ENCODE data around the gene ATP5ME. TPM values are rescaled to one million over a fixed set of nuclear protein-coding genes. Genes with fewer than 3 reads are reported as not detected.
"Not testable (repeated sequence)": the region's sequence is repeated elsewhere in the genome, so short reads cannot be mapped to it uniquely, and the experiment has no call there.

The ATP5ME gene
- total RNA-seq, 1 donor, result 60.8 TPM

DNA sequence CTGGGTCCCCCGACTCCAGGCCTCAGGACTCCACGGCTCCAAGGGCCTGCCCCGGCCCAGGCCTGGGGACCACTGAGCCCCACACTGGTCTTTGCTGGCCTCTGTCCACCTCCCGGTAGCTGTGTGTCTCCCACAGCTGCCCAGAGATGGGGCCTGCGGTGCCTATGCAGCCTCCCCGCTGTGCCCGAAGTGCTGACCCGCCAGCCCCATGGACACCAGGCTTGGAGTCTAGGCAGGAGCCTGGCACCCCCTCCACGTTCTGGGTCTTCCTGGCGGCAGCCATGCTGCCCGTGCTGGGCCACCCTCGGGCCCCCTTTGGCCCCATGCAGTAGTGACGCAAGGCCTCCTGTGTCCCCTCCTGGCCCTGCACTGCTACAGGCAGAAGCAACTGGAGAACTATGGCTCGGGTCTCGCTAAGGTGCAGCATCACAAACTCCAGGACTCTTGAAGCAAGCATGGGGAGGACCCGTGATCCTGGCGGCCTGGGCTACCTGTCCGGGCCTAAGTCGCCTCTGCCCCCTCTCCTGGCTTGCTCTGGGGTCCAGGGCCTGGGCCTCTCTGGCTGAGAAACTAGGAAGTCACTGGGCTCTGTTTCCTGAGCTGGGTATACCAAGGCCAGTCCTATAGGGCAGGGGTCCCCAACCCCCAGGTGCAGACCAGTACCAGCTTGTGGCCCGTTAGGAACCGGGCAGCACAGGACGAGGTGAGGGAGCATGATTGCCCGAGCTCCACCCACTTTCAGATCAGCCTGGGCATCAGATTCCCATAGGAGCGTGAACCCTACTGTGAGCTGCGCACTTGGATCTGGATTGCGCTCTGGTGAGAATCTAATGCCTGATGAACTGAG, 1.2 kb upstream of the ATP5ME start:
- Histone ChIP-seq H3K36me3 (ENCODE audit: insufficient read depth, low read length) (peaks cover 14% of the 10 kb centered on the region), H4K20me1 (ENCODE audit: insufficient read depth, low read length) (peaks cover 5% of the 10 kb centered on the region), H3K4me2 (ENCODE audit: insufficient read depth, low read length) (peak overlapping the region; percentile 89), H3K9me3 (ENCODE audit: low read depth, low read length) (no peaks in the 10 kb centered on the region), H2AFZ (ENCODE audit: low read length) (peak overlapping the region; percentile 85), H3K27ac (ENCODE audit: low read depth, low read length) (peak overlapping the region; percentile 90), H3K27me3 (ENCODE audit: insufficient read depth, low read length) (no peaks in the 10 kb centered on the region), H3K4me3 (ENCODE audit: insufficient read depth, low read length) (peak overlapping the region; percentile 98), H3K4me1 (ENCODE audit: insufficient read depth, low read length) (peaks cover 15% of the 10 kb centered on the region), H3K79me2 (ENCODE audit: insufficient read depth, low read length) (peaks cover 24% of the 10 kb centered on the region)
- DNase-seq (ENCODE audit: insufficient read length, low spot score, missing footprints), result peak; percentile 94
- TF ChIP-seq, protein P1, sequence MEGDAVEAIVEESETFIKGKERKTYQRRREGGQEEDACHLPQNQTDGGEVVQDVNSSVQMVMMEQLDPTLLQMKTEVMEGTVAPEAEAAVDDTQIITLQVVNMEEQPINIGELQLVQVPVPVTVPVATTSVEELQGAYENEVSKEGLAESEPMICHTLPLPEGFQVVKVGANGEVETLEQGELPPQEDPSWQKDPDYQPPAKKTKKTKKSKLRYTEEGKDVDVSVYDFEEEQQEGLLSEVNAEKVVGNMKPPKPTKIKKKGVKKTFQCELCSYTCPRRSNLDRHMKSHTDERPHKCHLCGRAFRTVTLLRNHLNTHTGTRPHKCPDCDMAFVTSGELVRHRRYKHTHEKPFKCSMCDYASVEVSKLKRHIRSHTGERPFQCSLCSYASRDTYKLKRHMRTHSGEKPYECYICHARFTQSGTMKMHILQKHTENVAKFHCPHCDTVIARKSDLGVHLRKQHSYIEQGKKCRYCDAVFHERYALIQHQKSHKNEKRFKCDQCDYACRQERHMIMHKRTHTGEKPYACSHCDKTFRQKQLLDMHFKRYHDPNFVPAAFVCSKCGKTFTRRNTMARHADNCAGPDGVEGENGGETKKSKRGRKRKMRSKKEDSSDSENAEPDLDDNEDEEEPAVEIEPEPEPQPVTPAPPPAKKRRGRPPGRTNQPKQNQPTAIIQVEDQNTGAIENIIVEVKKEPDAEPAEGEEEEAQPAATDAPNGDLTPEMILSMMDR (IDR thresholded peaks at IDR 0.05; ENCODE audit: extremely low read depth, low read depth, low read length), result no peak

DNA sequence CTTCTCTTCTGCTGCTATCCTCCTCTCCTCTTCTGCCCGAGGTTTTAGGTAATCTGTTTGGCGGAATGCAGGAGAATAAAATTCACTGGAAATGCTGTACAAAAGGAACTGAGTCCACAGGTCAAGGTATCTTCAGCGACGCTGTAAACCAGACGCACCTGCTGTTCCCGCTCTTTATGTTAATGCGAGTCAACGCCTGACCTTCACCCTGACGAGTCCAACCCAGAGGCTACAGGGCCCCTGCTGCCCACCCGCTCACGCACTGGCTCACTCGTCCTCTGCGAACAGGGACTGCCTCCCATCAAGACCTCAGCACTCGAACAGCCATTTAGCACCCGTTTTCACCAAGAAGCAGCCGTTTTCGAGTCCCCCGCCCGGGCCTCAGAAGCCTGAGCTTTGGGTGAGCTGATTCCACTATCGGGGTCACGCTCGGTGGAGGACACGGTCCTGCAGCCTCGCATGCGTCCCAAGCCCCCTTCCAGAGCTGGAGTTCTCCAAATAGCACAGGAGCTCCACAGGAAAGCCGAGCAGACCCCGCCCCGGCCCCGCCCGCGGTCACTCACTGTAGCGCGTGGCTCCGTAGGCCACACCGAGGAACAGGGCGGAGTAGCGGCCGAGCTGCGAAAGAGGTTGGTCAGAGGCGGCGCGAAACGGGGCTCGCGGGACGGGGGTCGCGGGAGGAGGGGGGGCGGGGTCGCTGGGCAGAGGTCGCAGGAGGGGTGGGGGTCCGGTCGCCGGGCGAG, 556 bp downstream of the ATP5ME start:
- Histone ChIP-seq H3K9me3 (ENCODE audit: low read depth, low read length) (no peaks in the 10 kb centered on the region), H2AFZ (ENCODE audit: low read length) (peak overlapping the region; percentile 85), H3K36me3 (ENCODE audit: insufficient read depth, low read length) (peaks cover 14% of the 10 kb centered on the region), H3K4me3 (ENCODE audit: insufficient read depth, low read length) (peak overlapping the region; percentile 98), H3K4me1 (ENCODE audit: insufficient read depth, low read length) (peaks cover 14% of the 10 kb centered on the region), H3K4me2 (ENCODE audit: insufficient read depth, low read length) (peak overlapping the region; percentile 94), H3K27me3 (ENCODE audit: insufficient read depth, low read length) (no peaks in the 10 kb centered on the region), H4K20me1 (ENCODE audit: insufficient read depth, low read length) (peaks cover 5% of the 10 kb centered on the region), H3K27ac (ENCODE audit: low read depth, low read length) (peak overlapping the region; percentile 46), H3K79me2 (ENCODE audit: insufficient read depth, low read length) (peaks cover 24% of the 10 kb centered on the region)
- DNase-seq (ENCODE audit: insufficient read length, low spot score, missing footprints), result peak; percentile 98
- TF ChIP-seq, protein P1 (IDR thresholded peaks at IDR 0.05; ENCODE audit: extremely low read depth, low read depth, low read length), result no peak

DNA sequence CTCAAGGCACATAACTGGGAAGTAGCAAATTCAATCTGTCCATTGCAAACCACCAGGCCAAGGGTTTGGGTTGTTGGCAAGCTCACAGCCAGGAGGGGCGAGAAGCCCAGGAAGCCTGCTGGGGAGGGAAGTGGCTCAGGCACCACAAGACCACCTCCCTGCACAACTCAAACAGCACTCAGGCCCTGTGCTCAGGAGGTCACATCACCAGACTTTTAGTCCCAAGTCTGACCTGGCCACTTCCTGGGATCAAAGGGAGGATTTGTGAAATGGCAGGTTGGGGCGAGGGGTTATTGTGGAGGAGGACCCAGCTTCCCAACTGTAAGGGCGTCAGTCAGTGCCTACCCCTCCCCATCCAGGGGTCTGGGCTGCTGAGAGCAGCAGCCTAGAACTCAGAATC, 2.3 kb downstream of the ATP5ME start:
- Histone ChIP-seq H3K36me3 (ENCODE audit: insufficient read depth, low read length) (peaks cover 14% of the 10 kb centered on the region), H3K9me3 (ENCODE audit: low read depth, low read length) (no peaks in the 10 kb centered on the region), H3K4me1 (ENCODE audit: insufficient read depth, low read length) (peaks cover 14% of the 10 kb centered on the region), H2AFZ (ENCODE audit: low read length) (no peak overlapping the region), H3K4me3 (ENCODE audit: insufficient read depth, low read length) (no peak overlapping the region), H3K4me2 (ENCODE audit: insufficient read depth, low read length) (no peak overlapping the region), H3K79me2 (ENCODE audit: insufficient read depth, low read length) (peaks cover 24% of the 10 kb centered on the region), H3K27me3 (ENCODE audit: insufficient read depth, low read length) (no peaks in the 10 kb centered on the region), H4K20me1 (ENCODE audit: insufficient read depth, low read length) (no peaks in the 10 kb centered on the region), H3K27ac (ENCODE audit: low read depth, low read length) (no peak overlapping the region)
- no peak for DNase-seq (ENCODE audit: insufficient read length, low spot score, missing footprints)
- TF ChIP-seq, protein P1 (IDR thresholded peaks at IDR 0.05; ENCODE audit: extremely low read depth, low read depth, low read length), result no peak

DNA sequence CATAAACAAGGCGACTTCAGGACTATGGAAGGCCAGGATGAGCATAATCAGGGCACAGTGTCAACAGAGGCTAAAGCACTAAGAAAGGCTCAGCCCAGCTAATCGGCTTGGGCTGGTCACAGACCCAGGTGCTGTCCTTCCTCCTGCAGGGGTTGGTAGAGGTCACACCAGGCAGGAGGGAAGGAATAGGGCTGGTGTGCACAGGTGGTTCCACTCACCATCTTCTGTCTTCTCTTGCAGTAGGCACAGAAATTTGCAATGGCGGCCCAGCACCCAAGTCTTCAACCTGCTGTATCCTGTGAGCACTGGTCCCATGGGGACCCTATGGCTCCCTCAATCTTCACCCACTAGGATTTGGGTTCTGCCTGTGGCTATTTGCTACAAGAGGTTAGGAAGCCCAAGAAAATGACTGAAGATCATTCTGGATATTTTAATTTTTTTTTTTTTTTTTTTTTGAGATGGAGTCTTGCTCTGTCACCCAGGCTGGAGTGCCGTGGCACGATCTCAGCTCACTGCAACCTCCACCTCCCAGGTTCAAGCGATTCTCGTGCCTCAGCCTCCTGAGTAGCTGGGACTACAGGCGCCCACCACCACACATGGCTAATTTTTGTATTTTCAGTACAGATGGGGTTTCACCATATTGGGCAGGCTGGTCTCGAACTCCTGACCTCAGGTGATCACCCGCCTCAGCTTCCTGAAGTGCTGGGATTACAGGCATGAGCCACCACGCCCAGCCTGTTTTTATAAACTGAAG, 4.1 kb downstream of the ATP5ME start:
- H3K36me3 ChIP-seq (ENCODE audit: insufficient read depth, low read length), result peaks cover 14% of the 10 kb centered on the region
- not testable (repeated sequence) for H3K9me3 ChIP-seq (ENCODE audit: low read depth, low read length); H3K27ac ChIP-seq (ENCODE audit: low read depth, low read length); H3K4me1 ChIP-seq (ENCODE audit: insufficient read depth, low read length); DNase-seq (ENCODE audit: insufficient read length, low spot score, missing footprints); H3K4me3 ChIP-seq (ENCODE audit: insufficient read depth, low read length); H3K4me2 ChIP-seq (ENCODE audit: insufficient read depth, low read length); H4K20me1 ChIP-seq (ENCODE audit: insufficient read depth, low read length); H3K27me3 ChIP-seq (ENCODE audit: insufficient read depth, low read length); H2AFZ ChIP-seq (ENCODE audit: low read length)
- H3K79me2 ChIP-seq (ENCODE audit: insufficient read depth, low read length), result peaks cover 14% of the 10 kb centered on the region

DNA sequence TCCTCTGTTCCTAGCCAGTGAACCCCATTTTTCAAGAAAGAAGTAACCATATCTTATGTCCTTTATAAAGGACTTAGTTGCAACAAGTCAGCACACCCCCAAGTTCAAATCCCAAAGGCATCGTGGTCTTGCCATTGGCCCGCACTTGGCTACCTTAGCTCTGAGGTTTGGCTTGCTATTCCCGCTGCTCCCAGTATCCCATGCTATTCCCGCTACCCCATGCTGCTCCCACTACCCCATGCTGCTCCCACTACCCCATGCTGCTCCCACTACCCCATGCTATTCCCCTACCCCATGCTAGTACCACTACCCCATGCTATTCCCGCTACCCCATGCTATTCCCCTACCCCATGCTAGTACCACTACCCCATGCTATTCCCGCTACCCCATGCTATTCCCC, 5.9 kb downstream of the ATP5ME start:
- H3K36me3 ChIP-seq (ENCODE audit: insufficient read depth, low read length), result peaks cover 14% of the 10 kb centered on the region
- H3K9me3 ChIP-seq (ENCODE audit: low read depth, low read length); DNase-seq (ENCODE audit: insufficient read length, low spot score, missing footprints); H3K4me3 ChIP-seq (ENCODE audit: insufficient read depth, low read length); H4K20me1 ChIP-seq (ENCODE audit: insufficient read depth, low read length); H2AFZ ChIP-seq (ENCODE audit: low read length); H3K27ac ChIP-seq (ENCODE audit: low read depth, low read length); H3K27me3 ChIP-seq (ENCODE audit: insufficient read depth, low read length); H3K4me2 ChIP-seq (ENCODE audit: insufficient read depth, low read length); H3K4me1 ChIP-seq (ENCODE audit: insufficient read depth, low read length); H3K79me2 ChIP-seq (ENCODE audit: insufficient read depth, low read length): not testable (repeated sequence)
